ENCODE results near the gene WBP4. TPM values are rescaled to one million over a fixed set of nuclear protein-coding genes. Genes with fewer than 3 reads are reported as not detected.

The WBP4 gene
- total and polyA plus RNA-seq, 9 of the 15 experiments (the other 6 are each of a cell fraction or from before 2014, with no cell fraction given), result 5.5 to 12.2 (median 7.9) TPM

GRCh38 chr13:41061075-41061913 is at the start of gene WBP4 (continued):
- TF ChIP-seq AFF4 (CRISPR knock-in tag; IDR thresholded peaks at IDR 0.05), result no peak
- TF ChIP-seq XRCC3 (IDR thresholded peaks at IDR 0.05), result no peak
- TF ChIP-seq TOE1 (IDR thresholded peaks at IDR 0.05; ENCODE audit: borderline replicate concordance), result peak; percentile 92
- no peak for TF ChIP-seq TOE1 (CRISPR knock-in tag; IDR thresholded peaks at IDR 0.05; ENCODE audit: borderline replicate concordance, low read depth)
- TF ChIP-seq NFXL1 (CRISPR knock-in tag; IDR thresholded peaks at IDR 0.05), result no peak
- TF ChIP-seq ELF1 (tag; IDR thresholded peaks at IDR 0.05), result no peak
- no peak for TF ChIP-seq PCBP1 (IDR thresholded peaks at IDR 0.05; ENCODE audit: low read depth, low read length, poor library complexity, severe bottlenecking)
- TF ChIP-seq ZC3H11A (IDR thresholded peaks at IDR 0.05; ENCODE audit: low read depth, low read length), result no peak
- no peak for TF ChIP-seq RBM14 (IDR thresholded peaks at IDR 0.05; ENCODE audit: borderline replicate concordance, insufficient read depth, low read depth, low read length)
- TF ChIP-seq ZNF217 (CRISPR knock-in tag; IDR thresholded peaks at IDR 0.05), result no peak
- TF ChIP-seq ZNF354B (CRISPR knock-in tag; IDR thresholded peaks at IDR 0.05), result no peak
- no peak for TF ChIP-seq TCF7L2 (IDR thresholded peaks at IDR 0.05; ENCODE audit: low read depth, low read length)
- TF ChIP-seq, protein P1, sequence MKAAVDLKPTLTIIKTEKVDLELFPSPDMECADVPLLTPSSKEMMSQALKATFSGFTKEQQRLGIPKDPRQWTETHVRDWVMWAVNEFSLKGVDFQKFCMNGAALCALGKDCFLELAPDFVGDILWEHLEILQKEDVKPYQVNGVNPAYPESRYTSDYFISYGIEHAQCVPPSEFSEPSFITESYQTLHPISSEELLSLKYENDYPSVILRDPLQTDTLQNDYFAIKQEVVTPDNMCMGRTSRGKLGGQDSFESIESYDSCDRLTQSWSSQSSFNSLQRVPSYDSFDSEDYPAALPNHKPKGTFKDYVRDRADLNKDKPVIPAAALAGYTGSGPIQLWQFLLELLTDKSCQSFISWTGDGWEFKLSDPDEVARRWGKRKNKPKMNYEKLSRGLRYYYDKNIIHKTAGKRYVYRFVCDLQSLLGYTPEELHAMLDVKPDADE (conservative IDR thresholded peaks at IDR 0.05; ENCODE audit: control insufficient read depth, low read depth, low read length), result no peak
- no peak for TF ChIP-seq SMARCC2 (IDR thresholded peaks at IDR 0.05; ENCODE audit: low read depth)
- TF ChIP-seq HLTF (IDR thresholded peaks at IDR 0.05), result peak; percentile 70
- no peak for TF ChIP-seq U2AF1 (optimal IDR thresholded peaks at IDR 0.05; ENCODE audit: low read depth, low read length)
- TF ChIP-seq NBN (IDR thresholded peaks at IDR 0.05; ENCODE audit: low read depth), result peak; percentile 36; the same call in 1 of the 2 replicates
- TF ChIP-seq ILK (tag; IDR thresholded peaks at IDR 0.05; ENCODE audit: borderline replicate concordance, low read depth), result no peak
- TF ChIP-seq ZBTB17 (CRISPR knock-in tag; IDR thresholded peaks at IDR 0.05), result no peak
- TF ChIP-seq MTA1 (IDR thresholded peaks at IDR 0.05; ENCODE audit: borderline replicate concordance), result no peak
- no peak for TF ChIP-seq NEUROD1 (IDR thresholded peaks at IDR 0.05; ENCODE audit: borderline replicate concordance, low read depth, low read length, partially characterized antibody)
- TF ChIP-seq, protein P2, sequence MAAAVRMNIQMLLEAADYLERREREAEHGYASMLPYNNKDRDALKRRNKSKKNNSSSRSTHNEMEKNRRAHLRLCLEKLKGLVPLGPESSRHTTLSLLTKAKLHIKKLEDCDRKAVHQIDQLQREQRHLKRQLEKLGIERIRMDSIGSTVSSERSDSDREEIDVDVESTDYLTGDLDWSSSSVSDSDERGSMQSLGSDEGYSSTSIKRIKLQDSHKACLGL (CRISPR knock-in tag; IDR thresholded peaks at IDR 0.05; ENCODE audit: borderline replicate concordance, poor library complexity, severe bottlenecking), result no peak
- no peak for TF ChIP-seq PRPF4 (IDR thresholded peaks at IDR 0.05; ENCODE audit: insufficient read depth, low read depth, low read length, poor library complexity, severe bottlenecking)
- no peak for TF ChIP-seq SMARCE1 (IDR thresholded peaks at IDR 0.05)

All from K562 (cell line).